GM23248 (cell line): ENCODE results near the gene SPDYC. TPM values are rescaled to one million over a fixed set of nuclear protein-coding genes. Genes with fewer than 3 reads are reported as not detected.

Experiments used
- DNase-seq: peaks from one replicate; pipeline ENCODE4 v3.0.0-alpha.2; 2015
- H2AFZ ChIP-seq: fragments of 200-600 bp; sonication (generic); 2 replicates; pipeline ENCODE4 v1.6.1; 2016; ENCODE audit warnings: antibody characterized with exemption
- H3F3A ChIP-seq: fragments of 200-600 bp; sonication (generic); 2 replicates; pipeline ENCODE4 v1.6.1; 2016; ENCODE audit warnings: mild to moderate bottlenecking, antibody characterized with exemption, mixed run types; ENCODE audit not compliant: insufficient read depth
- H3K27ac ChIP-seq: fragments of 200-600 bp; sonication (generic); 2 replicates; pipeline ENCODE4 v1.5.1; 2016; ENCODE audit warnings: mild to moderate bottlenecking
- H3K27me3 ChIP-seq: fragments of 200-600 bp; sonication (generic); replicated peaks from 2 replicates; pipeline ENCODE4 v1.6.1; 2016; ENCODE audit warnings: mild to moderate bottlenecking; ENCODE audit not compliant: insufficient read depth
- H3K36me3 ChIP-seq: fragments of 200-600 bp; sonication (generic); 2 replicates; pipeline ENCODE4 v1.6.1; 2016; ENCODE audit warnings: low read depth, mild to moderate bottlenecking
- H3K4me1 ChIP-seq: fragments of 200-600 bp; sonication (generic); 2 replicates; pipeline ENCODE4 v1.6.1; 2016; ENCODE audit warnings: mild to moderate bottlenecking; ENCODE audit not compliant: insufficient read depth
- H3K4me2 ChIP-seq: fragments of 200-600 bp; sonication (generic); one replicate; pipeline ENCODE4 v1.6.1; 2016; ENCODE audit warnings: mild to moderate bottlenecking; ENCODE audit not compliant: unreplicated experiment
- H3K4me3 ChIP-seq: fragments of 200-600 bp; sonication (generic); 2 replicates; pipeline ENCODE4 v1.5.1; 2016; ENCODE audit warnings: mild to moderate bottlenecking
- H3K79me2 ChIP-seq: fragments of 200-600 bp; sonication (generic); 2 replicates; pipeline ENCODE4 v1.6.1; 2016; ENCODE audit warnings: mild to moderate bottlenecking; ENCODE audit not compliant: insufficient read depth
- H3K9ac ChIP-seq: fragments of 200-600 bp; sonication (generic); 2 replicates; pipeline ENCODE4 v1.6.1; 2016; ENCODE audit warnings: mild to moderate bottlenecking
- H3K9me2 ChIP-seq: fragments of 200-600 bp; sonication (generic); 2 replicates; pipeline ENCODE4 v1.6.1; 2016; ENCODE audit warnings: mixed run types, mild to moderate bottlenecking, moderate library complexity; ENCODE audit not compliant: insufficient read depth
- H3K9me3 ChIP-seq: fragments of 200-600 bp; sonication (generic); one replicate; pipeline ENCODE4 v1.6.1; 2017; ENCODE audit warnings: low read depth
- H4K20me1 ChIP-seq: fragments of 200-600 bp; sonication (generic); 2 replicates; pipeline ENCODE4 v1.6.0; 2016; ENCODE audit not compliant: insufficient read depth
- EZH2 ChIP-seq: fragments of 200-600 bp; sonication (generic); IDR thresholded peaks from 2 replicates; pipeline ENCODE4 v1.6.1; 2018; ENCODE audit warnings: antibody characterized with exemption, mild to moderate bottlenecking; ENCODE audit not compliant: insufficient read depth, poor library complexity, severe bottlenecking
- EZH2phosphoT487 ChIP-seq: fragments of 200-600 bp; sonication (generic); IDR thresholded peaks from 2 replicates; pipeline ENCODE4 v1.6.1; 2018; ENCODE audit warnings: antibody characterized with exemption, moderate library complexity, mild to moderate bottlenecking, low read depth; ENCODE audit not compliant: insufficient read depth
- WGBS, 2 experiments: methylation state at CpG; one replicate each; pipeline ENCODE4 v1.1.6; 2015 to 2017; ENCODE audit warnings: low lambda C conversion rate in 2 of 2, low coverage in 1 of 2; ENCODE audit errors: missing lambda C conversion rate in 2 of 2; 5-methylcytosine and 5-hydroxymethylcytosine counted together
- in situ Hi-C: fragments of 300-500 bp; cut with MboI; formaldehyde crosslinking; loops from 2 replicates; pipeline ENCODE4 v1.15.0; 2020
- polyA plus RNA-seq: library from polyadenylated mRNA; unstranded; fragments of >200 nt; fragmentation: Nextera tagmentation; extraction: Ambion mirVana; gene quantifications from 2 replicates; pipeline ENCODE4 v1.2.1, GENCODE V29; 2016
- total RNA-seq: library from RNA; depleted of rRNA; stranded (reverse); fragments of >200 nt; shearing (Covaris generic); gene quantifications from 2 replicates; pipeline ENCODE4 v1.2.3, GENCODE V29; 2014

SPDYC gene
- total and polyA plus RNA-seq, 2 experiments from 2014 or later, result not detected

DNA sequence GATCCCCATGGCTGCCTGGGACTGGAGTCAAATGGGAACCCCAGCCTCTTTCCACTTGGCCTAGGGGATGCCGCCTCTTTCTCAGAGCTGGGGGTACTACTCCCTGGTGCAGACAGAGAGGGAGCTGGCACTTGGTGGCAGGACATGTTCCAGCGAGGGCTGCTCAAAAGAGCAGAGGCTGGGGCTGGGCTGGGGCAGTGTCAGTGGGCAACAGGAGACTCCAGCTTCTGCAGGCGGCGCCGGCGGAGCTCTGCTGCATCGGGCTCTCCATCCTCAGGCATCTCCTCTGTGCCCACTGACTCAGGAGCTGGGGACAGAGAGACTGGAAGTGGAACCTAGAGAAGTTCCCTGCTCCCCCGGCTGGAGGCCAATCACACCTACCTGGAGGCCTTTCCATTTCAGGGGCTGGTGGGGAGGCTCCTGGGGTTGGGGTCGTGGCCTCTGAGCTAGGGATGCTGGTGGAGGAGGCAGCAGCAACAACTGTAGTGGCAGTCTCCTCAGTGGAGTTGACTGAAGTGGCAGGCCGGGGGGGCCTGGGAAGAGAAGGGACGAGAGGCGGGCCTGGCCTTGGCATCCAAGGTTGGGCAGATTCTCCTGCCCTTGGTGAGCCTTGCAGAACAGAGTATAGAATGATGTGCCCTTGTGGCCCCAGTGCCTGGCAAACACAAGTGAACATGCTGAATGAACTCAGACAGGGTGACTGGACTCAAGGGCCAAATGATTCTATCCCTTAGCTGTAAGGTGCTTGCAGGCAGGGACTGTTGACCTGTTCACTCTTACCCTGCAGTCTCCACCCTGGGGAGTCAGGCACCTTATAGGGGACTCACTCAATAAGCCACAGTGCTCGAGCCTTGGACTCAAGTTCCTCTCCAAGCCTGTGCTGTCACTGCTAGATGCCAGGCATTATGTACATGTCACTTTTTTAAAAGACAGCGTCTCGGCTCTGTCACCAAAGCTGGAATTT is 41.6 kb upstream of the SPDYC start:
- H3K4me1 ChIP-seq, result peaks cover 8% of the 10 kb centered on the region
- H3K36me3 ChIP-seq, result peaks cover 20% of the 10 kb centered on the region; the same call in 1 of the 2 replicates
- no peak for DNase-seq
- in situ Hi-C loops, result no loop called here
- H3F3A ChIP-seq, result peaks cover 11% of the 10 kb centered on the region
- 76 to 80% methylated on average over 13 to 15 of the region's 15 CpGs for WGBS, 2 experiments
- no peaks in the 10 kb centered on the region for H4K20me1 ChIP-seq
- H3K27ac ChIP-seq, result no peak overlapping the region
- TF ChIP-seq EZH2 (no peak), EZH2phosphoT487 (no peak)
- no peak overlapping the region for H3K9ac ChIP-seq
- H3K4me2 ChIP-seq, result no peak overlapping the region
- no peaks in the 10 kb centered on the region for H3K9me3 ChIP-seq
- peaks cover 47% of the 10 kb centered on the region for H3K79me2 ChIP-seq
- no peak overlapping the region for H3K4me3 ChIP-seq
- no peaks in the 10 kb centered on the region for H3K27me3 ChIP-seq
- no peaks in the 10 kb centered on the region for H3K9me2 ChIP-seq
- H2AFZ ChIP-seq, result no peak overlapping the region

- Histone ChIP-seq H3K36me3 (peaks cover 20% of the 10 kb centered on the region; the same call in 1 of the 2 replicates), H2AFZ (no peak overlapping the region)
- DNase-seq, result no peak
Measured at GRCh38 chr11:65129649-65130441, 40.2 kb upstream of the SPDYC start.

GRCh38 chr11:65130631-65131416 is 39.2 kb upstream of the SPDYC start:
- Histone ChIP-seq H3K9ac (no peak overlapping the region), H3K27ac (no peak overlapping the region), H3K9me3 (no peaks in the 10 kb centered on the region), H3K27me3 (no peaks in the 10 kb centered on the region), H3K4me1 (peaks cover 8% of the 10 kb centered on the region), H3K79me2 (peaks cover 37% of the 10 kb centered on the region), H3K4me3 (no peak overlapping the region), H3F3A (peaks cover 11% of the 10 kb centered on the region), H3K9me2 (no peaks in the 10 kb centered on the region), H2AFZ (no peak overlapping the region), H3K36me3 (peaks cover 18% of the 10 kb centered on the region; the same call in 1 of the 2 replicates), H4K20me1 (no peaks in the 10 kb centered on the region), H3K4me2 (no peak overlapping the region)
- 83 to 87% methylated on average over 15 to 19 of the region's 19 CpGs for WGBS, 2 experiments
- in situ Hi-C loops, result no loop called here
- no peak for TF ChIP-seq EZH2
- DNase-seq, result no peak

More at GRCh38 chr11:65129649-65130441, 40.2 kb upstream of the SPDYC start:
- in situ Hi-C loops, result no loop called here
- H3K4me2 ChIP-seq, result no peak overlapping the region
- no peak overlapping the region for H3K27ac ChIP-seq
- H3K9ac ChIP-seq, result peak overlapping the region; percentile 21; the same call in 1 of the 2 replicates
- TF ChIP-seq EZH2phosphoT487 (no peak), EZH2 (no peak)
- no peak overlapping the region for H3K4me3 ChIP-seq
- 75 to 81% methylated on average over 11 to 13 of the region's 13 CpGs for WGBS, 2 experiments
- H3F3A ChIP-seq, result peaks cover 11% of the 10 kb centered on the region
- H3K4me1 ChIP-seq, result peaks cover 8% of the 10 kb centered on the region
- no peaks in the 10 kb centered on the region for H3K27me3 ChIP-seq
- no peaks in the 10 kb centered on the region for H3K9me3 ChIP-seq
- H3K9me2 ChIP-seq, result no peaks in the 10 kb centered on the region
- H3K79me2 ChIP-seq, result peaks cover 43% of the 10 kb centered on the region
- H4K20me1 ChIP-seq, result no peaks in the 10 kb centered on the region

DNA sequence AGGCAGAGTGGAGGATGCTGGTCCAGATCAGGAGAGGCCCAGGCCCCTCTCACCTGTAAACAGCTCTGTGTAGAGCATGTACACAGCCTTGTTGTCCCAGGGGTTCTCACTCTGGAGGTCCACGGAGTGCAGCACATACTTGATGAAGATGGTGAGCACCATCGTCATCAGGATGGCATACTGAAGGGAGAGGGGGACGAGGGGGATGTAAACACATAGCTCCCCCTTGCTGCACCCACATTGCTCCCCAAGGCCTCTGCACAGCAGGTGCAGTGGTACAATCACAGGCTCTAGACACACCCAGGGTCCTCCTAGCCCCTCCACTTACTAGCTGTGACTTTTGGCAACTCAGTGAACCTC is 38.6 kb upstream of the SPDYC start:
- no peak overlapping the region for H3K9ac ChIP-seq
- peaks cover 37% of the 10 kb centered on the region for H3K79me2 ChIP-seq
- H3F3A ChIP-seq, result peaks cover 11% of the 10 kb centered on the region
- no peaks in the 10 kb centered on the region for H3K27me3 ChIP-seq
- H3K4me1 ChIP-seq, result peaks cover 8% of the 10 kb centered on the region
- DNase-seq, result no peak
- H3K9me2 ChIP-seq, result no peaks in the 10 kb centered on the region
- H4K20me1 ChIP-seq, result no peaks in the 10 kb centered on the region
- no peaks in the 10 kb centered on the region for H3K9me3 ChIP-seq
- WGBS, 2 experiments, result 71 to 76% methylated on average over 3 of the region's 3 CpGs
- no peak for TF ChIP-seq EZH2
- TF ChIP-seq EZH2phosphoT487, result no peak
- in situ Hi-C loops, result no loop called here
- H3K4me2 ChIP-seq, result no peak overlapping the region
- H3K36me3 ChIP-seq, result peaks cover 13% of the 10 kb centered on the region; the same call in 1 of the 2 replicates
- H2AFZ ChIP-seq, result no peak overlapping the region
- H3K27ac ChIP-seq, result no peak overlapping the region
- no peak overlapping the region for H3K4me3 ChIP-seq
